GM21528 (cell line): ENCODE measurements around the gene ITGAV.
"Not testable (repeated sequence)": the region's sequence is repeated elsewhere in the genome, so short reads cannot be mapped to it uniquely, and the experiment has no call there.

ENCODE experiments used
- ATAC-seq: cut with Tn5 transposase; IDR thresholded peaks from one replicate; pipeline ENCODE4 v1.9.1; 2021; ENCODE audit warnings: mild to moderate bottlenecking, moderate library complexity; ENCODE audit not compliant: unreplicated experiment, low FRiP score

ITGAV gene

GRCh38 chr2:186589612-186590349, at the start of gene ITGAV:
Gene ITGAV (plus strand): TSS chr2:186590056. CDS start chr2:186590339, 283 bp downstream.
- ATAC-seq = peak; percentile 98

GRCh38 chr2:186540941-186541340, 48.9 kb upstream of the ITGAV start:
- ATAC-seq = no peak

DNA sequence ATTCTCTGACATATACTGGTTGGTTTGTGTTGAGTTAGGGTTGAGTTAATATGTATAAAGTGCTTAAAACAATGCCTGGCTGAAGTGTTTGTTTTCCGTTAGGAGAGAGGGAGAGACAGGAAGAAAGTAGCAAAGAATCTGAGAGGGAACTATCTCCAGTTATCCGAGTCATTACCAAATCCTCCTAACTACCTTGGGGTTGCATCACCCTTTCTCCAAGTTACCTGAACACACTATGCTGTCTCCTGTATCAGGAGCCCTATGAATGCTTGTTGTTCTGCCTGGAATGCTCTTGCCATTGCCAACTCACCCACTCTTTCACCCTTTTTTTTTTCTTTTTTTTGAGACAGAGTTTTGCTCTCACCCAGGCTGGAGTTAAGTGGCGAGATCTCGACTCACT, 47.9 kb upstream of the ITGAV start:
- no peak for ATAC-seq

DNA sequence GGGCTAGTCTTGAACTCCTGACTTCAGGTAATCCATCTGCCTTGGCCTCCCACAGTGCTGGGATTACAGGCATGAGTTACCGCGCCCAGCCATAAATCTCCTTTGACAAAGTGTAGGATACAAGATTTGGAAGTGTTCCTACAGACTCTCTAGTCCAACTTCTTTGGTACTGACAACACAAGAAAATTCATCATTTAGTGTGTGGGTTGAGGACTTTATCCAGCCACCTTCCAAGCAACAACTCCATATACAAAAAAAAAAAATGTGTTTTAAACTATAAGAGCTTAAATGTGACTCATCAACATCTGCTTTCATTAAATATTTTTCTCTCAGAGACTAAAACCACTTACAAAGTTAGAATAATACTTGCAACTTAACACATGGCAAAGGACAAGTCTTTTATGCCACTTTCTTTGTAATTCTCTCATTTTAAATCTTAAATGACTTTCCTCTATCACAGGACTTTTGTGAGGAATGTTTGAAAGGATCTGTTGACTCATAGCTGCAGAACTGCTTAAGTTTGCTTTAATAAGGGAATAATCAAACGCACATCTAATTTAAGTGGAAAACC, 46.2 kb upstream of the ITGAV start:
- ATAC-seq = no peak

- no peak for ATAC-seq
Observed at GRCh38 chr2:186544255-186544675, 45.6 kb upstream of the ITGAV start.

DNA sequence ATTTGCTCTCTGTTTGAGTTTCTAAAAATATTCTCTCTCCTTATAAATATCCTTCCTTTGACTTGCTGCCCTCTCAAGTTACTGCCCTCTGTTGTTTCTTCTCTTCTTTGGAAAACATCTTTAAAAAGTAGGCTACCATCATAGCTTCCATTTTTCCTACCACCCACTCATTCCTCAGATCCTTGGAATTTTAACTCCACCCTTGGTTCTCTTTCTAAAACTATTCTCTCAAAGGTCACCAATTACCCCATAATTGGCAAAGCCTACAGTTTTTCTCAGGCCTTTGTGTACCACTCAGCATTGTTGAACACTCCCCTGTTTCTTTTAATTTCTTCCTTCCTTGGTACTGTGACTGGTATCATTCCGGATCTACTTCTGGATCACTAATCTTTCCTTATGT, 43.0 kb upstream of the ITGAV start:
- ATAC-seq = no peak

DNA sequence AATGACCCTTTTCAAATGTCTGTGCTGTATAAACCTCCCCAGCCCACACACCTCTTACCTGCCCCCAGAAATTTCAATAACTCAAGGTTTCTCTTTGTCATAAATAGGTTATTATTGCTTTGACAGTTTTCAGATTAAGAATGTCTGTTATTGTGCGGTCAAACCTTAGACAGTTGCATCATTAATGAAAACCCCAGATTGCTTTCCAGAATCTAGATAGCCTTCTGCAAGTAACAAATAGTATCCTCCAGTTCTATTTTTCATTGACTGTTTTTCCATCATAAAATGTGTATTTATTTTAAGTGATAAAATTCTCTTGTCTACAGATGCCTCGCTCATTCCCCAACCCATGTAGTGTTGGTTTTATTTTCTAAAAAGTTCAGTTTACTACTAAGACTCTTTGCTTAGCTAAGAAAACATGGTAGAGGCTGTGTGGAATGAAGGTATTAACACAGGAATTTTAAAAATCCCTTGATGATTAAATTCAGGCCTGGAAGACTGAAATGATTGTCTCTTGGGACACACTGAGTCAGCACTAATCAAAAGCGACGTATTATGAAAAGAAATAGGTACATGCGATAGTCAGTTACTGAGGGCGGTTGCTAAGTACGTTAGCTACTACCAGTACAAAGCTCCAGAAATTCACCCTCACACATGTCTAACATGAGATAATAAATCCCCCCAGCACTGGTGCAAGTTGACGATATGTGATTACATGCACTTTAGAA, 38.4 kb upstream of the ITGAV start:
- ATAC-seq = no peak

GRCh38 chr2:186554429-186554828, 35.4 kb upstream of the ITGAV start:
- ATAC-seq = no peak

DNA sequence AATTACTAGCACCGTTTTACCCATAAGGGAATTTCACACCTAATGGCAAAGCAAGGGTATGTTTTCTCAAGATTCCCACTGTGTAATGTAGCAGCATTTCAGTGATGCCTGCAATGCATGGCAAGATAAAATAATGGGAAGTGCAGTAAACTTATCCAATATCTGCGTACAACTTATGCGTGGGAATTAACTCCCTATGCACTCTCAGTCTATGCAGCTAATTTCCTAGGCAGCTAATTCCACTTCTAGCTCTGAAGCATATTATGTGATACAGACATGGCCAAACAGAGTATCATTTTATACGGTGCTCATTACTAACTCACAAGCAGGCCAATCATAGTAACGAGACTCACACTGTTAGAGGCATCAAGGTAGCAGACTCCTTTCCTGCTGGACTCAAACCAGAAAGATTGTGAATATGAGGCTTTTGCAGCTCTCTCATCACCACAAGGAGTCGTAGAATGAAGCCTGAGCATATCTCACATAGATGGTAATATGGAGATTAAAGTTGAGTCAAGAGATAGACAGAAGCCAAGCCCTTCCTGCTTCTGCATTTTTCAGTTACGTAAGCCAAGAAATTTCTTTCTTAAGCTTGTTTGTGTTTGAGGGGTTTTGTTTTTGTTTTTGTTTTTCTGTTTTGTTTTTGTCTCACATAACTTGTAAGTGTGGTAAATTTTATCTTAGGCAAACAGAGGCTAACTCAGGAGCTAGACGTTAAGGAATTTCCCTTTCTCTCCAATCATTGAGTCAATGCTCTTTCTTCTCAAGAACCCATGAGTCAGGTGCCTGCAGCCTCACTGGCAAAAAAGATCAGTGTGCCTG, 34.8 kb upstream of the ITGAV start:
- ATAC-seq = no peak

GRCh38 chr2:186558512-186559276, 31.2 kb upstream of the ITGAV start:
- no peak for ATAC-seq

DNA sequence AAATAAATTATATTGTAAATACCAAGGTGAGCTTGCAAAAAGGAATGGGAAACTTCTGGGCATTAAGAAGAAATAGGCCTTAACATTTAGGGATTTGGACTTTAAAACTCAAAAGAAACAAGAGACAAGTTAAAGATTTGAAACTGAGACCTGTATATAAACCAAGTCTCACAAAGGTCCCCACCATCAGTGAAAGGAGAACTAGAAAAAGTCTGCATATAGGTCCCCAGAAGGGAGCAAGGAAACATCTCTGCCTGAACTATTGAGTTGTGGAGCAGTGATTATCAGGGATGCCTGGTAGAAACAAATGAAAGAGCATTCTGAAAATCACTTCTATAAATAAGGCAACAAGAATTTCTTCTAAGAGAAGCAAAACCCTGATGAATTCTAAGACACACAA, 30.5 kb upstream of the ITGAV start:
- peak; percentile 73 for ATAC-seq

- peak; percentile 90 for ATAC-seq
Observed at GRCh38 chr2:186559848-186560247, 30.0 kb upstream of the ITGAV start.

DNA sequence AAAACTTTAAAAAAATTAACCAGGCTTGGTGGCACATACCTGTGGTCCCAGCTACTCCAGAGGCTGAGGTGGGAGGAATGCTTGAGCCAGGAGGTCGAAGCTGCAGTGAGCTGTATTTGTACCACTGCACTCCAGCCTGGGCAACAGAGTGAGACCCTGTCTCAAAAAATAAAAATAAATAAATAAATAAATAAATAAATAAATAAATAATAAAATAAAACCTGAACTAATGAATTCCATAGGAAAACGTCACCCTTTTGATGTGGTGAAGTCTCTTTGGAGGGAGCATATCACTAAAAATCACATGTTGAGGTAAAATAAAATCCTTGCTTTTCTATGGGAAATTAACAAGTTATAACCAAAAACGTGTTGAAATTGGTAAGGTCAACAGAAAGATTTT, 29.6 kb upstream of the ITGAV start:
- ATAC-seq = no peak

- ATAC-seq = no peak
Observed at GRCh38 chr2:186561467-186562208, 28.2 kb upstream of the ITGAV start.

- ATAC-seq = no peak
Observed at GRCh38 chr2:186562209-186562578, 27.7 kb upstream of the ITGAV start.

- ATAC-seq = not testable (repeated sequence)
Observed at GRCh38 chr2:186568600-186568999, 21.3 kb upstream of the ITGAV start.

GRCh38 chr2:186569127-186569526, 20.7 kb upstream of the ITGAV start:
- not testable (repeated sequence) for ATAC-seq

GRCh38 chr2:186569897-186570296, 20.0 kb upstream of the ITGAV start:
- ATAC-seq = no peak

GRCh38 chr2:186570604-186571003, 19.3 kb upstream of the ITGAV start:
- no peak for ATAC-seq
